Loucy (cell line): ENCODE results near the gene DNAJC22.

Source experiments
- H2AFZ ChIP-seq: fragments of 200-600 bp; sonication (generic); 2 replicates; pipeline ENCODE4 v1.6.0; 2016; ENCODE audit warnings: antibody characterized with exemption, mild to moderate bottlenecking, low read length, moderate library complexity
- H3F3A ChIP-seq: fragments of 200-600 bp; 2 replicates; pipeline ENCODE4 v1.6.0; 2016; ENCODE audit warnings: antibody characterized with exemption, low read depth, mild to moderate bottlenecking
- H3K27me3 ChIP-seq: fragments of 200-600 bp; sonication (generic); 2 replicates; pipeline ENCODE4 v1.6.1; 2014; ENCODE audit warnings: low read length, mild to moderate bottlenecking; ENCODE audit not compliant: insufficient read depth, poor library complexity, severe bottlenecking
- H3K36me3 ChIP-seq: fragments of 200-600 bp; sonication (generic); 2 replicates; pipeline ENCODE4 v1.6.1; 2016; ENCODE audit warnings: low read length; ENCODE audit not compliant: insufficient read depth
- H3K4me1 ChIP-seq: fragments of 200-600 bp; sonication (generic); 2 replicates; pipeline ENCODE4 v1.5.1; 2014; ENCODE audit warnings: low read length, mild to moderate bottlenecking; ENCODE audit not compliant: insufficient read depth, poor library complexity, severe bottlenecking
- H3K4me2 ChIP-seq: fragments of 200-600 bp; sonication (generic); 2 replicates; pipeline ENCODE4 v1.6.0; 2014; ENCODE audit warnings: antibody characterized with exemption, low read length, low read depth, mild to moderate bottlenecking; ENCODE audit not compliant: poor library complexity, severe bottlenecking
- H3K4me3 ChIP-seq: fragments of 200-600 bp; sonication (generic); 2 replicates; pipeline ENCODE4 v1.5.1; 2014; ENCODE audit warnings: low read length, mild to moderate bottlenecking, mixed read lengths; ENCODE audit not compliant: poor library complexity, severe bottlenecking
- H3K79me2 ChIP-seq: fragments of 200-600 bp; sonication (generic); 2 replicates; pipeline ENCODE4 v1.6.1; 2014; ENCODE audit warnings: low read length; ENCODE audit not compliant: insufficient read depth
- H3K9ac ChIP-seq: fragments of 200-600 bp; sonication (generic); 2 replicates; pipeline ENCODE4 v1.6.0; 2014; ENCODE audit warnings: mild to moderate bottlenecking, low read depth, low read length, moderate library complexity; ENCODE audit not compliant: poor library complexity, severe bottlenecking
- H3K9me2 ChIP-seq: fragments of 200-600 bp; sonication (generic); replicated peaks from 2 replicates; pipeline ENCODE4 v1.6.1; 2016; ENCODE audit warnings: low read depth, low read length, mixed read lengths
- H3K9me3 ChIP-seq: fragments of 200-600 bp; sonication (generic); 2 replicates; pipeline ENCODE4 v1.6.1; 2014; ENCODE audit warnings: mild to moderate bottlenecking, antibody characterized with exemption, low read length, low read depth; ENCODE audit not compliant: insufficient read depth
- H4K20me1 ChIP-seq: fragments of 200-600 bp; sonication (generic); 2 replicates; pipeline ENCODE4 v1.6.0; 2014; ENCODE audit warnings: antibody characterized with exemption, low read length, mild to moderate bottlenecking; ENCODE audit not compliant: insufficient read depth, poor library complexity, severe bottlenecking
- CTCF ChIP-seq: fragments of 200-600 bp; sonication (generic); conservative IDR thresholded peaks from 2 replicates; pipeline ENCODE4 v1.5.1; 2014; ENCODE audit warnings: mild to moderate bottlenecking, antibody characterized with exemption, low read length
- EZH2phosphoT487 ChIP-seq: fragments of 200-600 bp; IDR thresholded peaks from 2 replicates; pipeline ENCODE4 v1.6.1; 2018; ENCODE audit warnings: antibody characterized with exemption, mild to moderate bottlenecking, moderate library complexity, borderline replicate concordance

DNAJC22 gene

GRCh38 chr12:49328816-49329215 is 17.9 kb upstream of the DNAJC22 start:
- no peaks in the 10 kb centered on the region for H3K27me3 ChIP-seq
- H3F3A ChIP-seq, result no peaks in the 10 kb centered on the region
- H3K4me2 ChIP-seq, result no peak overlapping the region
- H4K20me1 ChIP-seq, result peaks cover 5% of the 10 kb centered on the region
- no peak overlapping the region for H3K9ac ChIP-seq
- peaks cover 36% of the 10 kb centered on the region for H3K79me2 ChIP-seq
- H3K4me3 ChIP-seq, result no peak overlapping the region
- peaks cover 41% of the 10 kb centered on the region; the same call in 1 of the 2 replicates for H3K36me3 ChIP-seq
- no peak overlapping the region for H2AFZ ChIP-seq
- H3K4me1 ChIP-seq, result peaks cover 12% of the 10 kb centered on the region
- H3K9me3 ChIP-seq, result no peaks in the 10 kb centered on the region
- no peaks in the 10 kb centered on the region for H3K9me2 ChIP-seq
- TF ChIP-seq EZH2phosphoT487 (no peak), CTCF (no peak)

- H3K9me3 ChIP-seq, result no peaks in the 10 kb centered on the region
- peaks cover 41% of the 10 kb centered on the region; the same call in 1 of the 2 replicates for H3K36me3 ChIP-seq
- H3K27me3 ChIP-seq, result no peaks in the 10 kb centered on the region
- H4K20me1 ChIP-seq, result peaks cover 5% of the 10 kb centered on the region
- H3K9me2 ChIP-seq, result no peaks in the 10 kb centered on the region
- H3K79me2 ChIP-seq, result peaks cover 23% of the 10 kb centered on the region
- H3K4me2 ChIP-seq, result no peak overlapping the region
- no peak overlapping the region for H3K9ac ChIP-seq
- peaks cover 8% of the 10 kb centered on the region for H3K4me1 ChIP-seq
- no peak for TF ChIP-seq EZH2phosphoT487
- TF ChIP-seq CTCF, result no peak
- H2AFZ ChIP-seq, result no peak overlapping the region
- H3K4me3 ChIP-seq, result no peak overlapping the region
- H3F3A ChIP-seq, result no peaks in the 10 kb centered on the region
Measured at GRCh38 chr12:49330032-49330619, 16.6 kb upstream of the DNAJC22 start.

DNA sequence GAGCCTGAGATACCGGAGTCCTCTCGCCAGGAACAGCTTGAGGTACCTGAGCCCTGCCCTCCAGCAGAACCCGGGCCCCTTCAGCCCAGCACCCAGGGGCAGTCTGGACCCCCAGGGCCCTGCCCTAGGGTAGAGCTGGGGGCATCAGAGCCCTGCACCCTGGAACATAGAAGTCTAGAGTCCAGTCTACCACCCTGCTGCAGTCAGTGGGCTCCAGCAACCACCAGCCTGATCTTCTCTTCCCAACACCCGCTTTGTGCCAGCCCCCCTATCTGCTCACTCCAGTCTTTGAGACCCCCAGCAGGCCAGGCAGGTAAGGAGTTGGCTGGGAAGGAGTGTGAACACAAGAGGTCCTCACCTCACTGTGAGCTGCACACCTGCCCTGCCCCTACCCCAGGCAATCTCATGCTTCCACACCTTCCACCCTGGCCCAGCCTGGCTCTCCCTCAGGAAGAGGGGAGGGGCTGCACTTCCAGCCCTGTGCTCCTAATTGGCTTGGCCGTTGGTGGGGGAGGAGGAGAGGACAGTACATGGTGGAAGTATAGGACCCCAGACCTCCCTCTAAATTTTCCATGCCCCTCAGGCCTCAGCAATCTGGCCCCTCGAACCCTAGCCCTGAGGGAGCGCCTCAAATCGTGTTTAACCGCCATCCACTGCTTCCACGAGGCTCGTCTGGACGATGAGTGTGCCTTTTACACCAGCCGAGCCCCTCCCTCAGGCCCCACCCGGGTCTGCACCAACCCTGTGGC is 15.9 kb upstream of the DNAJC22 start:
- Histone ChIP-seq H4K20me1 (peaks cover under 1% of the 10 kb centered on the region), H3K9me3 (no peaks in the 10 kb centered on the region), H3K9me2 (no peaks in the 10 kb centered on the region), H2AFZ (no peak overlapping the region), H3K9ac (no peak overlapping the region), H3K79me2 (peaks cover 17% of the 10 kb centered on the region), H3K27me3 (no peaks in the 10 kb centered on the region), H3K4me3 (no peak overlapping the region), H3F3A (no peaks in the 10 kb centered on the region), H3K36me3 (peaks cover 40% of the 10 kb centered on the region; the same call in 1 of the 2 replicates), H3K4me1 (peaks cover 2% of the 10 kb centered on the region), H3K4me2 (no peak overlapping the region)
- TF ChIP-seq CTCF (no peak), EZH2phosphoT487 (no peak)
